GM19043 (cell line): ENCODE measurements around the gene PTPRM.

ENCODE experiments used
- ATAC-seq: cut with Tn5 transposase; IDR thresholded peaks from one replicate; pipeline ENCODE4 v1.9.1; 2021; ENCODE audit warnings: low read depth; ENCODE audit not compliant: unreplicated experiment

PTPRM gene

DNA sequence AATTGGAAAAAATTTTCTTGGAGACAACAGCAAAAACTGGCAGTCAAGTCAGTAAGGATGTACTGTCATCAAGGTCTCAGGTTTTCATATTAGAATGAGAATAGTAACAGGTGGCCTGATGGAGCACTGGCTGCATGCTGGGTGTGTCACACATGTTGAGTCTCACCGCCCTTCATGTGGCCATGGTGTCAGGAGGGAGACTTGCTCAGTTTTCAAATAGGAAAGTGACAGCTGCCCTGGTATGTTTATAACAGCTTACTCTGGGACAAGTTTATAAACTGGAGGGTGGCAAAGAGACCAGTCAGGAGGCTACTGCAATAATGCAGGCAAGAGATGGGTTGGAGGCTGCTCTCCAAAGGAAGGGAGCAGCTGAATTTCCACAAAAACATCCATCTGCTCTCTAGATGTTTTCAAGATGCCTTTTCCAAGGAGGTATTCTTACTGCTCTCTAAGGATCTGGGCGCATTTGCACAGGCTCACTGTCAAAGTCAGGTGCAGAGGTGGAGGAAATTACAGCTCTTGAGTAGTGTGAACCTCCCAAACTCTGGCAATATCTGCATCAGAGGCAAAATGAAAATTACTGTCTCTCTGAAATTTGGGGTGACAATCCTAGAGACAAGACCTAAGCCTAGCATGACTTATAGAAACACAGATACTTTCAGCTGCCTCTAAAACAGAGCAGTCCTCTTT, 720.2 kb downstream of the PTPRM start:
- no peak for ATAC-seq

DNA sequence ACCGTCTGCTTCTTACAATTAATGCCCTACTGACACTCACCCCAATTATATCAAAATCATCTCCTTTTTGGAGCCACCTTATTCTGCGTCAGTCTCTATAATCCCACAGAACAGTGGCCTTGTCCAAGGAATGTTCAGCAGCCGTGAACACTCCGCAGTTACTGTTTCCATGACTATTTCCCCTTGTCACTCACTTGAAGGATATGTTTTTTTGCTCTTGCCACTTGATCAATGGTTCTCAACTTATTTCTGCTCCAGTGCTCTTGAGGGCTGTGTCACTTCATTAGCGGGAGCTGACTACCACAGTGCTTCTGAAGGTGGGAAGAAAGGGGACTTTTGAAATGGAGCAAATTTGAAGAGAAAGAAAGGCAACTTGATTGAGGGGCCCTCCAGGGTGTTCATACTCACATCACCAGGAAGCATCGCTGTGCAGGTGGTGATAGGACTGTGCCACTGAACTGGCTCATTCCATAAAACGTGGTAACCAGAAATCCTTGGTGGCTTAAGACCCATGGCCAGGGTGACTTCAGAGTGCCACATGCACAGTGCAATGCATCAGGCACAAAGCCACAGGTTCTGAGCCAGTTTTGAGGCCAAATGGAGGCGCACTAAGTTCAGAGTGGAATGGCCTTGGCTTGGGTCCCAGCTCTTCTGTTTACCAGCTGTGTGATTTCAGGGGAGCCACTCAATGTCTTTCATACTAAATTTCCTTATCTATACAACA, 721.5 kb downstream of the PTPRM start:
- ATAC-seq: no peak

GRCh38 chr18:8290435-8290834, 723.3 kb downstream of the PTPRM start:
- no peak for ATAC-seq

DNA sequence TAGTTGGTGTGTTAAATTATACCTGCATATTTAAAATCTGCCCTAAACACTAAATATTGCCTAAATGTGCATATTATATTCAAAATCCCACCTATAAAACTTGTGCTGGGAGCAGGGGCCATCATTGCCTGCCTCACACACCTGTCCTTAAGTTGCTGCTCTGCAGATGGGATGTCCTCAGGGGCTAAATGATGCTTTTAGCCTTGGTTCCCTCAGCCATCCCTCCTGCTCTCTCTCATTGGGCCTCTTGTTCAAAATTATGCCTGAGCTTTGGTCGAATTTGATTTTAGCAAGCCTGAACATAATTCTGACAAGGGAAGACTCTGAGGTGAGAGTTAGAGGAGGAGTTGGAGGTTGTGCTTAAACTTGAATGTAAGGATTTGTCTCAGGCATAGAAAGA, 723.8 kb downstream of the PTPRM start:
- no peak for ATAC-seq

DNA sequence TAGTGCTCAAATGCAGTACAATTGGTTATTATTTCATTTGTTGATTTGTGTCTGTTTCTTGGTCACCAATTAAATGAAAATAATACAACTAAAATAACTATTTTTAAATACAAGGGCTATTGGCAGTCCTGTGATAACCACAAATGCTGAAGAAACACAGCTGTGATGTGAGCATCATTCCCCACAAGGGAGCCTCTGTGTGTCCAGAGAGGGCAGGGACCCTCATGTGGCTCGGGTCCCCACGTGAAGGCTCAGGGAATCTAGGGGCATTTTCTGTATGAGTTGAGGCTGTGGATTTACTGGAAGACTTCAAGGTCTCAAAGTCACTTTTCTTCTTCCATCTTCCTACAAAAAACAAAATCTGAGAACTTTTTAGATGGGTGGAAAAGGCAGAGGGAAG, 726.1 kb downstream of the PTPRM start:
- ATAC-seq: no peak

DNA sequence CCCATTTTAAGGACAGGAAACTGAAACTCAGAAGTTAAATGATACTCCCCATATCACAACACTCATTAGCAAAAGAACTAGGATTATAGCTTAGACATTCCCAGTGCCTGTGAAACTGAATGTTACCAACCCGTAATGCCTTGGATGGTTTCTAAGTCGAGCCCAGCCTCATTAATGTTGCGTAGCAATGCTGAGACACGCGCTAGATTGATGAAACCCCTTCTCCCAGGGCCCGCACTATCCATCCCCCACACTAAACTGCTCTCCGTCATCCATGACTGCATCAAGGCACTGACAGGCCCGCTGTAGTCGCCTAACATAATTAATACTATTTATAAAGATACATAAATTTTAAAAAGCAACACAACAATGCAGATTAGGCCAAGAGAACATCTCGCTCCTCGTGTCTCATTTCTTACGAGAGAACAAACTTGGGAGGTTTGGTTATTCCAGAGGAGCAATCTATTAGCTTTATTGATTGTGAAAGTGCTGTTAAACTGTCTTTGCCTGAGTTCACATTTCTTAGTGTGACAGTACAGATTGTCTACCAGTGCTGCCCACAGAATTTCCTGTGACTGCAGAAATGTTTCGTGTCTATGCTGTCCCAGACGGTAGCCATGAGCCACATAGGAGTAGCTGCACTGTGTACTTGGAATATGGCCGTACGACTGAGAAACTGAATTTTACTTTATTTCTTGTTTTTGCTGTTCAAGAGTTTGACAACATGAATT, 729.9 kb downstream of the PTPRM start:
- no peak for ATAC-seq

- ATAC-seq: no peak
Measured at GRCh38 chr18:8298186-8298585, 731.1 kb downstream of the PTPRM start.

DNA sequence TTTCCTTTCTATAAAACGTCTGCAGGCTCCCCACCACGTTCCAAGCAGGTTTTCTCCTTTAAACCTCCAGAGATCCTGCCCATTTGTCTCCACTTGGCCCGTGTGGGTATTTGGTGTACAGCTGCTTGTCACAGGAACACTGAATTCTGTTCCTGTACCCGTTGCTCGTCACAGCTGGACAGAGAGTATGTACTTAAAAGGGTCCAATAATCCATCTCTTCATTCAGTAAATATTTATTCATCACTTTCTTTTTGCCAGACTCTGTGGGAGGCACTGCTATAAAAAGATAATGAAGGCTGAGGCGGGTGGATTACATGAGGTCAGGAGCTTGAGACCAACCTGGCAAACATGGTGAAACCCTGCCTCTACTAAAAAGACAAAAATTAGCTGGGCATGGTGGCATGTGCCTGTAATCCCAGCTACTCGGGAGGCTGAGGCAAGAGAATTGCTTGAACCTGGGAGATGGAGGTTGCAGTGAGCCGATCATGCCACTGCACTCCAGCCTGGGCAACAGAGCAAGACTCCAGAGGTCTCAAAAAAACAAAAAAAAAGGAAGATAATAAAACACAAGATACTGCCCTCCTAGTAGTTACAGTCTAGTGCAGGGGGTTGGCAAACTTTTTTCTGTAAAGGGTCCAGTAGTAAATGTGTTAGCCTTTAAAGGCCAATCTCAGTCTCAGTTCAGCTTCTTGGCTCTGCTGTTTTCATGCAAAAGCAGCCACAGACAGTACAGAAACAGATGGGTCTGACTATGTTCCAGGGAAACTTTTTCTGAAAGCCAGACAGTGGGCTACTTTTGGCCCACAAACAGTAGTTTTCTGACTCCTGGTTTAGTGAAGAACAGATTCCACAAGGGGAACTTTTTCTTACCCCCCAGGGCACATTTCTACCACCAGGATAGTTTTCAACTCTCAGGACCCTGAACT, 732.2 kb downstream of the PTPRM start:
- ATAC-seq: no peak

GRCh38 chr18:8300751-8301410, 733.8 kb downstream of the PTPRM start:
- no peak for ATAC-seq

DNA sequence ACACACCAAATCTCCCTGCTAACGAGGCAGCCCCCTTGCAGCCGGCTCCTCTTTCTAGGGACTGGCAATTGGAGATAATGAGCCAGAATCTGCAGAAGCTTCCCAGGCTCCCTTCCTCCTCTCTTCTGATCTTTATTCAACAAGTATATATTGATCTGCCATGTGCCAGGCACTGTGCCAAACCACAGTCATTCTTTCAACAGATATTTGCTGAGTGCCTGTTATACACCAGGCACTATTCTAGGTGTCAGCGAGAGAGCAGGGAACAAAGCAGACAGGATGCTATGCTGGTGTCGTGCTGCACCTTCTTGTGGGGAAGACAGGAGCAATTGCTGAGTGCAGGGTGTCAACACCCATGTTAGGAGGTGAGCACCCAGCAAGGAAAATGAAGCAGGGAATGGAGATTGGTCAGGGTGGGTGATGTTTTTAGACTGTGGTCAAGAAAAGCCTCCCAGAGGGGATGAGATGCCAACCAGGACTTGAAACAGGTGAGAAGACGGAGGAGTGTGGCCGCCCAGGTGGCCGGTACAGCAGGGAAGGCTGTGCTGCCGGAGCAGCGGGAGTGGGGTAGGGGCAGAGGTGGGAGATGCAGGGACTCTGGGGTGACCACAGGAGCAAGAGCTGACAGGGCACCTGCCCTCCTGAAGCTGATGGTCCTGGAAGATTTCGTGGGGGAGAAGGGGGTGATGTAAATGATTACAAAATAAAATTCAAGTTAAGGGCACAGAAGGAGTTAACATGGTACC, 734.5 kb downstream of the PTPRM start:
- ATAC-seq: no peak

- ATAC-seq: no peak
Measured at GRCh38 chr18:8303151-8303755, 736.1 kb downstream of the PTPRM start.

DNA sequence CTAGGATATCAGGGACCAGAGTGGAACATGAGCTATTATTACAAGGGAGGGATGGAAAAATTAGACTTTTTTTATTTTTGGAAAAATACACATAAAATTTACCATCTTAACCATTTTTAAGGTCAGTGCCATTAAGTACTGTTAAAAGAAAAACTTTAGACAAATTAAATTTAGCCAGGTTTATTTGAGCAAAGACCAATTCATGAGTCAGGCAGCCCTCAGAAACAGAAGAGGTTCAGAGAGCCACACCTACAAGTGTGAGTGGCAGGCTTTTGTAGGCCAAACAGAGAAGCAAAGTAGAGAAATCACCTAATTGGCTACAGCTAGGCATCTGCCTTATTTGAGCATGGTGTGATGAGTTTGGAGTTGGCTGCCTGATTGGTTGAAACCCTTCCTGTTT, 740.8 kb downstream of the PTPRM start:
- no peak for ATAC-seq

DNA sequence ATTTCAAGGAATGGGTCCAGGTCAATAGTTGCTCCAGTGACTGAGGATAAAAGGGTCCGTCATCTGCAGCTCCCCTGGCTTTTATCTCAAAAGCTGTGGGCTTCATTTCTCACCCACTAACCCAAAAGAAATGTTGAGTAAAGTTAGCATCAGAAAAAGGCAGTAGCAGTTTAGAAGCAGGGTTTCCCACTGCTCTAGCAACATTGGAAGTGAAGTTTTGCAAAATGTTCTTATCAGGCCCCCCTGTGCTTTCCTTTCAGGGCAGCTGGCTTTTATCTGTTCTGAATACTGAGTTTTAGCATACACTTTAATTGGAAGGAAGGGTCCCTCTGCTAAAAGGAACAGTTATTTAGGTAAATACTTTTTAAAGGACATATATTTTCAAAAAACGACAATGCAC, 745.9 kb downstream of the PTPRM start:
- ATAC-seq: no peak

GRCh38 chr18:8314124-8314523, 747.0 kb downstream of the PTPRM start:
- no peak for ATAC-seq

DNA sequence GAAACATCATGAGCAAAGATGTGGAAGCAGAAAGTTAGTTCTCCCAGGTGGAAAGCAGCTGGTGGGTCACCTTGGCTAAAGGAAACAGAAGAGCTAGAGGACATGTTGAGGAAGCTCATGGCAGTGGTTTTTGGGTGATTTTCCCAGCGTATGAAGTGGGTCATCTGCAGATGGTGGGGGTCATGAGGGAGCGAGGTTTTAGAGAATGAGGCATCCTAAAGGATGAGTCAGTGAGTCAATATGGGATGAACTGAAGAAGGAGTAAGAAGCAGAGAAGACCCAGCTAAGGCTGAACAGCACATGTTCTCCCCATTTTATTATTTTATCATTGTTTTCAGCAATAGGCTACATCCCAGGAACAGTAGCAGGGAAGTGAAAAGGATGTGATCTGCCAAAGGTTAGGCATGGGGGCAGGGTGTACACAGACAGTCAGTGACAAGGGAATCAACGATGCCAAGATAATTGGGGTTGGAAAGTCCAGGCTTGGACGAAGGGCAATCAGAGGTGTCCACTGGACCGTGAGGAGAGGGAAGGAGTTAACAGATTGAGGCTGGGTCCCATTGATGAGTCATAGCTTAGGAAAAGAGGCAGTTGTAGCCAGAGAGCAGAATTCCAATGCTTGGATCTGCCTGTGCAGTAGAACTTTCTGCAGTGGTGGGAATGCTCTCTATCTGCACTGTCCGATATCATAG, 752.8 kb downstream of the PTPRM start:
- no peak for ATAC-seq

DNA sequence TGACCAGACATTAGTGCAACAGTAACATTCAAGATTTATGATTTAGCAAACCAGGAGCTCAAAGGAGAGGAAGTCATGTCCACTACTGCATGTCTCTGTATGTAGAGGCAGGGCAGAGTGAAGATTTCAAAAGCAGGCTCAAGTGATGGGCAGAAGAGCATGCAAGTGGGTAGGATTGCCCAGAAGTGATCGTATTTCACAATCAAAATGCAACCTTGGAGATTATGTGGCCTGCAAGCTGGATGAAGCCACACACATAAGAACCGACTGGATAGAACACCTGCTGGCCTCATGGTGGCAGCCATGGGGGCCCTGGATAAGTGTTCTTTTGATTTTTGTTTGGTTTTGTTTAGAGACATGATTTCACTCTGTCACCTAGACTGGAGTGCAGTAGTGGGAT, 755.4 kb downstream of the PTPRM start:
- no peak for ATAC-seq

DNA sequence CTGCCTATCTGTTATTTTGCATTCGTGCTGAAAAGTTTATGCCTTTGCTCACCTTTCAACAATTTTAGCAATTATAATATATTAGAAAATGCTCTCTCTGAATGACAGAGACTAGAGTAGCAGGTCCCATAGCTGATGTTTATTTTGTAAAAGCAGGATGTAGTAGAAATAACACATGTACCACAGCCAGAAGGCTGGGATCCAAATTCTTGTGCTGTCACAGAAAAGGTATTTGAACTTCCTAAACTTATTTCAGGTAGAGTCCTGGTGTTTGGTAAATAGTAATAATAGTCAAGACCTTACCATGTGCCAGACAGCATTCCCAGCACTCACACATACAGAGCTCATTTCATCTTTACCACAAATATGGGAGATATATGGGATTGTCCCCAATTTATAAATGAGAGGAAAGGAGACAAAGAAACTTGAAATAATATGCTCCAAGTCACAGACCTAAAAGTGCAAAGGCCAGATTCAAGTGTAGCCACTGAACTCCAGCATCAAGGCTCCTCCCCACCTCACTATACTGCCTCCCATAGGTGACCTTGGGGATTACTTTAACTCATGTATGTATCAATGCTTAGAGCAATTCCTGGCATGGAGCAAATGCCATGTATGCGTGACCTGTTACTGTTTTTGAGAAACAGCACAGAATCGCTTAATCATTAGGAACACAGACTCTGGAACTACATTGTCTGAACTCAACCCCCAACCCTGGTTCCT, 757.4 kb downstream of the PTPRM start:
- no peak for ATAC-seq
